ENCODE measurements around the gene FHIT. TPM values are rescaled to one million over a fixed set of nuclear protein-coding genes. Genes with fewer than 3 reads are reported as not detected.
"Not testable (repeated sequence)": the region's sequence is repeated elsewhere in the genome, so short reads cannot be mapped to it uniquely, and the experiment has no call there.

Gene FHIT
- total RNA-seq, 2 experiments from 2014 or later: 9.6 to 9.7 TPM

DNA sequence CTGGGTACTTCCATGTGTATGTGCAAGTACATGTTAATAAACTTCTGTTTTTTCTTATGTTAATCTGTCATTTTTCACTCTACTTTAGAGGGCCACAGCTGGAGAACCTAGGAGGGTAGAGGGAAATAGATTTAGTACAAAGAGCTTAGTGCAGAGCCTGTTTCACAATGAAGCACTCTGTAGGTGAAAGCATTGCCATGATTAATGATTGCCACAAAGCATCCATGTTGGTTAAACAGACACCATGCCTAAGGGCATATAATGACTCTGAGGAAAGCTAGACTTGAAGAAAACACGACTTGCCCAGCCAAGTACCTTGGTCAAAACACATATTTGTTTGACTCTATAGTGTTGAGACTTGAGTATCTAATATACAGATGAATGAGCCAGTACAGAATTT is 338.4 kb downstream of the FHIT start:
- ChIA-PET POLR2A (no interaction called here), CTCF (no interaction called here)
- no peak for DNase-seq
- Mint-ChIP-seq H3K27ac (no peak overlapping the region), H3K4me3 (no peak overlapping the region), H3K27me3 (no peaks in the 10 kb centered on the region), H3K36me3 (ENCODE audit: low read depth) (no peaks in the 10 kb centered on the region), H3K9me3 (no peaks in the 10 kb centered on the region), H3K4me1 (no peaks in the 10 kb centered on the region)

DNA sequence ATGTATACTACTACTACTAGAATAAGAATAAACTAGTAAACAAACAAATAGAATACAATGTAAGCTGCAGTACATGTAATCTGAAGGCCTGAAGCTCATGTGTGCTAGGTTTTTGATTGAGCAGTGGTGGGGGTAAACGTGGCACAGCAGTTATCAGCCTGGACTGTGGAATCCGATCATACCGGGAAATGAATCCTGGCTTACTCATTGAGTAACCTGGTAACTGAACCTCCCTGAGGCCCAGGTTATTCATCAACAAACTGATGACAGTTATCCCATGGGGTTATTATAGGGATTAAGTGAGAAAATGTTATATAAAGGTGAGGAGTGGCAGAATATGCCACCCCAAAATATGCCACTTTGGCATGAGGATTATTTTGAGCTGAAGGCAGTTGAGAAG is 339.1 kb downstream of the FHIT start:
- no peaks in the 10 kb centered on the region for H3K9me3 Mint-ChIP-seq
- no peak overlapping the region for H3K27ac Mint-ChIP-seq
- ChIA-PET POLR2A (no interaction called here), CTCF (no interaction called here)
- no peak for DNase-seq
- no peak overlapping the region for H3K4me3 Mint-ChIP-seq
- H3K4me1 Mint-ChIP-seq: no peaks in the 10 kb centered on the region
- H3K27me3 Mint-ChIP-seq: no peaks in the 10 kb centered on the region
- no peaks in the 10 kb centered on the region for H3K36me3 Mint-ChIP-seq (ENCODE audit: low read depth)

DNA sequence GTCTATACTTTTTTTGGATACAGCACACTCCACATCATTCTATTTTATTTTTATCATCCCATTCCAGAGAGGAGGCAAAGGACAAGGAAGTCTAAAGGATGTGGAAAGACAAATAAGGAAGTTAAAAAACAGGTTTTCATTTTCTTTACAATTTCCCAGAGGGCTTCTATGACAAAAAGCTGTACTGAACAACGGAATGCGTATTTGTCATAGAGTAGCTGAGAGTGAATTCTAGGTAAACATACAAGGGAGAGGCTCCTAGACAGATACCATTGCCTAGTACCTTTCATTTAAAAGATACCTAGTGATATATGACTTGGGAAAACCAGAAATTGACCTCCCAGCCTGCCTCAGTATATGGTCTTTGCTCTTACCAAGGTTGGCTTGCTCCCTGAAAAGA is 341.7 kb downstream of the FHIT start:
- DNase-seq: no peak
- ChIA-PET CTCF (no interaction called here), POLR2A (no interaction called here)
- no peak overlapping the region for H3K27ac Mint-ChIP-seq
- peaks cover 3% of the 10 kb centered on the region for H3K9me3 Mint-ChIP-seq
- H3K36me3 Mint-ChIP-seq (ENCODE audit: low read depth): no peaks in the 10 kb centered on the region
- no peak overlapping the region for H3K4me3 Mint-ChIP-seq
- H3K4me1 Mint-ChIP-seq: no peaks in the 10 kb centered on the region
- H3K27me3 Mint-ChIP-seq: no peaks in the 10 kb centered on the region

DNA sequence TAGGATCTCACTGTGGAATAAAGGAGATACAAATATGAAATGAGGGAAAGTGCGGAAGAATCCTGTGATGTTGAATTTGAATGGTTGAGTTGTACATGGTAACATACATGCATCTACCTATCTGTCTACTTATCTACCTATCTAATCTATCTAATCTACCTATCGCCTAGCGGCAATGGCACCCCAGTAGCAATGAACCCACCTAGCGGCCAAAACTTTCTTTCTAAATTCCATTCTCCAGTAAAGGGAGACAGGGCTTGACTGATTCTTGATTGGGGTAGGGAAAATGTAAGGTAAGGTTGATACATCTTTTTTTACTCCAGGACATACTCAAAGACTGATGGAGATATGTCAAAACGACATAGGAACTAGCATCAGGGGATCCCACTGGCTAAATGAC is 345.0 kb downstream of the FHIT start:
- POLR2A ChIA-PET: no interaction called here
- H3K27me3 Mint-ChIP-seq: no peaks in the 10 kb centered on the region
- peaks cover 3% of the 10 kb centered on the region for H3K9me3 Mint-ChIP-seq
- CTCF ChIA-PET: no interaction called here
- H3K4me3 Mint-ChIP-seq: no peak overlapping the region
- H3K36me3 Mint-ChIP-seq (ENCODE audit: low read depth): no peaks in the 10 kb centered on the region
- no peaks in the 10 kb centered on the region for H3K4me1 Mint-ChIP-seq
- no peak overlapping the region for H3K27ac Mint-ChIP-seq
- no peak for DNase-seq

DNA sequence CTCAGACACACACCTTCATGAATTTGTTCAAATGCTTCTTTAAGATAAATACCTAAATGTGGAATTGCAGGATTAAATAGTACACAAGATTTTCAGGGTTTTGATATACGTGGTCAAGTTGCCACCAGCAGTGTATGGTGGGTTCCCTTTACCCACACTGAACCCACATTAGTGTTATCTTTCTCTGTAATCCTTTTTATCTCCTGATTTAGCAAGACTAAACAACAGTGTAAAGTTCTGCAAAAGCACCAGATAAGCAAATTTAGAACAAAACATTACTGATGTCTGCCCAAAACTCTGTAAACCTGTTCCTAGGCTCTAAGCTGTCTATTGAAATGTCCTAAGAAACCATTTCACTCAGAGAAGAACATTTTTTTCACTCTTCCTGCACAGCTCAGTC is 352.9 kb downstream of the FHIT start:
- POLR2A ChIA-PET: no interaction called here
- H3K4me1 Mint-ChIP-seq: no peaks in the 10 kb centered on the region

DNA sequence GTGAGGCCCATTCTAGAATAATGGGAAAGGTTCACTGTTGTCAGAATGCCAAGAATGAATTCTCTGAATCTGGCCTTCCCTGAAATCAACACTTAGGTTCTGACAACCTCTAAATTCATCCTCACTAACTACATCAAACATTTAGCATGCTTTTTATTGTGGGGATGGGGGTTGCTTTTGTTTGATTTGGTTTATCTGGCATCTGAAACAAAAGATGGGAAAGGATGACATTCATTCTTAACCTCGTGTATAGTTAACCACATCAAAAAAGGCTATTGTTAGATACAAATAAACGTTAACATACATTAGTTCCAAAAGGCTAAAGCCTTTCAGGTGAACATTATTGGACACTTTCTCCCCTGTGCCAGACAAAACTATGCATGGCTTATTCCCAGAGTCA is 357.3 kb downstream of the FHIT start:
- Mint-ChIP-seq H3K27me3 (no peaks in the 10 kb centered on the region), H3K4me3 (no peak overlapping the region), H3K4me1 (no peaks in the 10 kb centered on the region), H3K9me3 (peaks cover 6% of the 10 kb centered on the region), H3K36me3 (ENCODE audit: low read depth) (no peaks in the 10 kb centered on the region), H3K27ac (no peak overlapping the region)
- ChIA-PET POLR2A (no interaction called here), CTCF (no interaction called here)
- no peak for DNase-seq

More for the DNA sequence above, 352.9 kb downstream of the FHIT start:
- CTCF ChIA-PET: no interaction called here
- Mint-ChIP-seq H3K4me3 (no peak overlapping the region), H3K36me3 (ENCODE audit: low read depth) (no peaks in the 10 kb centered on the region), H3K27me3 (no peaks in the 10 kb centered on the region), H3K9me3 (no peaks in the 10 kb centered on the region), H3K27ac (no peak overlapping the region)
- no peak for DNase-seq

DNA sequence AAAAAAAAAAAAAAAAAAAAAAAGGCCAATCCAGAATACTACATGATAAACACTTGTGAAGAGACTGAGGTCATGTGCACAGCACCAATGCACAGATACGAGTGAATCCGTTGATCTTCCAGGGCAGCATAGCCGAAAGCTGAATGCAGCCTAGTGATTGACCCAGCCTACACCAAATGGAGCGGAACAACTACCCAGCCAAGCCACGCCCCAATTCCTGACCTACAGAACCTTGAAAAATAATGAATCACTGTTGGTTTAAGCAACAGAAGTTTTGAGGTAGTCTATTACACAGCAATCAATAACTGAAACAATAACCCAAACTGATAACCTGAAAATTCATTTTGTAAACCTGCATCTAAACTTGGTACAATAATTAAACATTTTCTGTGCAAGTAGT is 361.0 kb downstream of the FHIT start:
- POLR2A ChIA-PET: no interaction called here
- Mint-ChIP-seq H3K27me3 (no peaks in the 10 kb centered on the region), H3K36me3 (ENCODE audit: low read depth) (no peaks in the 10 kb centered on the region), H3K4me3 (no peak overlapping the region), H3K27ac (no peak overlapping the region), H3K4me1 (no peaks in the 10 kb centered on the region), H3K9me3 (peaks cover 9% of the 10 kb centered on the region)
- CTCF ChIA-PET: no interaction called here
- no peak for DNase-seq

DNA sequence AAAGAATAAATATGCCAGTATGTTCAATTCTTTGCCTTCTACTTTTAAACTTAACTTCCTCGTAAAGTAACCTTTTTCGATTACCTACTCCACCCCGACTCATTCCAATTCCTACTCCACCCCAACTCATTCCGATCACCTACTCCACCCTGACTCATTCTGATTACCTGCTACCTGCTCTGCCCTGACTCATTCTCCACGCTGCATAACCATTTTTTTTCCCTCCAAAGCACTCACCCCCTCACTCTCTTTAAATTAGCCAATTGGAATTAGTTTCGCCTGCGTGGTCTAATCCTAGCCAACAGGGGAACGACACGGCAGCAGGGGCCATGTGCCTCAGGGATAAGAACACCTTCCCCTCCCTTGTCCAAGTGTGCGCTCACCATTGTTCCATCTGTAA is 362.3 kb downstream of the FHIT start:
- H3K4me1 Mint-ChIP-seq; H3K9me3 Mint-ChIP-seq; H3K36me3 Mint-ChIP-seq (ENCODE audit: low read depth); CTCF ChIA-PET; H3K4me3 Mint-ChIP-seq; H3K27ac Mint-ChIP-seq; H3K27me3 Mint-ChIP-seq; POLR2A ChIA-PET; DNase-seq: not testable (repeated sequence)

DNA sequence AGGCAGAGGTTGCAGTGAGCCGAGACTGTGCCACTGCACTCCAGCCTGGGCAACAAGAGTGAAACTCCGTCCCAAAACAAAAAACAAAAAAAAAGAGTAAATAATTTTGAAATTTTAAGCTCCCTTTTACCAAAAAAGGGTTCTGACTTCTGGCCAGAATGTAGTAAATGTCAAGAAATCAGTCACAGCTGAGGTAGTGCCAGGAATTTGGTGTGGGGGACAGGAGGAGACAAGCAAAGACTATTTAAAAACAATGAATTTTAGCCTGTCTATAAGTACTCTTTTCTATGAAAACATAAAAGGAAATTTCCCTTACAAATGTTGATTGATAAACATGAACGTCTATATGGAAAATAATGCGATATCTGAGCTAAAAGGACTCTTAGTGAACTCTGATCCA is 363.7 kb downstream of the FHIT start:
- Mint-ChIP-seq H3K4me3 (no peak overlapping the region), H3K36me3 (ENCODE audit: low read depth) (no peaks in the 10 kb centered on the region), H3K27ac (no peak overlapping the region), H3K4me1 (no peaks in the 10 kb centered on the region), H3K27me3 (no peaks in the 10 kb centered on the region), H3K9me3 (peaks cover 9% of the 10 kb centered on the region)
- ChIA-PET POLR2A (no interaction called here), CTCF (no interaction called here)
- no peak for DNase-seq

DNA sequence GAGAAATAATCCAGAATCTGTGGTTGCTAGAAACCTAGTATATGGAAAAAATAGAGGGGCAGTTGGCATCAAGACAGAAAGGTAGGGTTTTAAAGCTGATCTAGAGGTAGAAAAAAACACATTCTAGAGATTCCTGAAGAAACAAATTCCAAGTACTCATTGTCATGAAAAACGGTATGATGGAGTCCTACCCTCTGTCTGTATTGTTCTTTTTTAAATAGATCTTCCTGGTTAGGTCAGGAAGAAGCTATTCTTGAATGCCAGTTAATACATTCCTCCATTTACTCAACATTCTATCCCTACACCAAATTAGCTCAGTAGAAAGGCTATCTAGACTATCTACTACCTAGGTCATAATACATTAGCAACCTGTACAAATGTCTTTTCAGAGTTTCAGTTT is 364.7 kb downstream of the FHIT start:
- Mint-ChIP-seq H3K4me1 (no peaks in the 10 kb centered on the region), H3K36me3 (ENCODE audit: low read depth) (no peaks in the 10 kb centered on the region), H3K9me3 (peaks cover 11% of the 10 kb centered on the region), H3K27ac (no peak overlapping the region), H3K4me3 (no peak overlapping the region), H3K27me3 (no peaks in the 10 kb centered on the region)
- ChIA-PET CTCF (no interaction called here), POLR2A (no interaction called here)
- DNase-seq: no peak

DNA sequence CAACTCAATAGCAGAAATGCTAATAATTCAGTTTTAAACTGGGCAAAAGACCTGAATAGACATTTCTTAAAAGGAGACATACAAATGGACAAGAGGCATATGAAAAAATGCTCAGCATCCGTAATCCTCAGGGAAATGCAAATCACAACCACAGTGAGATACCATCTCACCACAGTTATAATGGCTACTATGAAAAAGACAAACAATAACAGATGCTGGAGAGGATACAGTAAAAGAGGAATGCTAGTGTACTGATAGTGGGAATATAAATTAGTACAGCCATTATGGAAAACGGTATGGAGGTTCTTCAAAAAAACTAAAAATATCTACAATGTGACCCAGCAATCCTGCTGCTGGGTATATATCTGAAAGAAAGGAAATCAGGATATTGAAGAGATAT is 367.2 kb downstream of the FHIT start:
- DNase-seq: no peak

DNA sequence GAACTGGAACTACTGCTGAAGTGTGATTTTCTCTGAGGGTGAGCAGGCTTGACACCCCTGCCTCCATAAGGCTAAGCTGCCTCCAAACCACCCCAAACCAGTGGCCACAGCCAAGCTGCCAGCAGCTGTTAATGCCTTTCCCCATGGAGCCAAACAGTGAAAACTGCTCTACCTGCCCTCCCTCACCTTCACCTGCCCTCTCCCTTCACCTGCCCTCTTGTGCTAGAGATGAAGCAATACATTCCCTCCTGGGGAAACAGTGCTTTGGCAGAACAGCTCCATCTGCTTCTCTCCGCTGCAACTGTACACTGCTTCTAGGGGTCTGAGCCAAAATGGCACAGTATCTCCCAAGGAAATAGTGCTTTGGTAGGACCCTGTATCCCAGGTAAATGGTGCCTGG is 374.1 kb downstream of the FHIT start:
- ChIA-PET POLR2A (no interaction called here), CTCF (no interaction called here)
- H3K4me1 Mint-ChIP-seq: no peaks in the 10 kb centered on the region
- H3K27me3 Mint-ChIP-seq: no peaks in the 10 kb centered on the region
- H3K4me3 Mint-ChIP-seq: no peak overlapping the region
- no peaks in the 10 kb centered on the region for H3K36me3 Mint-ChIP-seq (ENCODE audit: low read depth)
- H3K9me3 Mint-ChIP-seq: peaks cover 11% of the 10 kb centered on the region
- no peak for DNase-seq
- no peak overlapping the region for H3K27ac Mint-ChIP-seq

More for the DNA sequence above, 367.2 kb downstream of the FHIT start:
- H3K4me3 Mint-ChIP-seq: no peak overlapping the region
- POLR2A ChIA-PET: no interaction called here
- CTCF ChIA-PET: no interaction called here
- H3K9me3 Mint-ChIP-seq: peaks cover 15% of the 10 kb centered on the region
- H3K27me3 Mint-ChIP-seq: no peaks in the 10 kb centered on the region
- H3K4me1 Mint-ChIP-seq: no peaks in the 10 kb centered on the region
- no peak overlapping the region for H3K27ac Mint-ChIP-seq
- no peaks in the 10 kb centered on the region for H3K36me3 Mint-ChIP-seq (ENCODE audit: low read depth)

DNA sequence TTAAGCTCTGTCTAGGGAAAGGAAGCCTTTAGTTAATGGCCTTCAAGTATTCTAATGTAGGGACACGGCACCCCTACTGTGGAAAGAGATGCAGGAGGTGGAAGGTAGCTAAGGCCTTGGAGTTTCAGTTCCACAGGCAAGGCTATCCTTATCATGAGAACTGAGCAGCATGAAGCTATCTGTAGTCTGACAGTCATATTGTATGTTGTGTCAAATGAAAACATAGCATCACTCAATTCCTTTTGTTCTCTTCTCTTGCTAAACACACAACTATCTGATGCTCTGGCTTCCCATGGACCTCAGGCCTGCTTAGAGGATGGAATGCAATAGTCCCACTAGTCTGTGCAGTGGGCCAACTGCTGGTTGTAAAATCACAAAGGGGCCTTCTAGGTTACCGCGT is 380.9 kb downstream of the FHIT start:
- H3K4me3 Mint-ChIP-seq: no peak overlapping the region
- H3K36me3 Mint-ChIP-seq (ENCODE audit: low read depth): no peaks in the 10 kb centered on the region
- H3K27ac Mint-ChIP-seq: no peak overlapping the region
- no peaks in the 10 kb centered on the region for H3K27me3 Mint-ChIP-seq
- ChIA-PET POLR2A (no interaction called here), CTCF (no interaction called here)
- no peaks in the 10 kb centered on the region for H3K4me1 Mint-ChIP-seq
- H3K9me3 Mint-ChIP-seq: peaks cover 2% of the 10 kb centered on the region
- DNase-seq: no peak

DNA sequence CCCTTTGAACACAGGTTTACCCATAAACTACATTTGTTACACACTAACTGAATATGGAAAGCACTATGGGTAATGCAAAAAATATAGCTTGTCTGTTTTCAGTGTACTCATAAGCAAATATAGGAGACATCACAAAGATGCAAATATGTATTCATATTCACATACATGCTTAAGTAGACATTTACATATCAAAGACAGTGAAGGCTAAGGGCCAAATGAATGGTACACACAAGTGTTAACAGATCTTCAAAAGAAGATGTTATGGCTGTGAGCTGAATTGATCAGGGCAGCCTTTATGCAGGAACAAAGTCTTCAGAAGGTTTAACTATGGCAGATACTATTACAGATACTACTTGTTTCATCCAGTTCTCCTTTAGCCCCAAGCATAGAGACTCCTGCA is 384.1 kb downstream of the FHIT start:
- CTCF ChIA-PET: no interaction called here
- no peak overlapping the region for H3K27ac Mint-ChIP-seq
- no peak for DNase-seq
- H3K36me3 Mint-ChIP-seq (ENCODE audit: low read depth): no peaks in the 10 kb centered on the region
- peaks cover 5% of the 10 kb centered on the region for H3K9me3 Mint-ChIP-seq
- no peaks in the 10 kb centered on the region for H3K4me1 Mint-ChIP-seq
- POLR2A ChIA-PET: no interaction called here
- H3K27me3 Mint-ChIP-seq: no peaks in the 10 kb centered on the region
- no peak overlapping the region for H3K4me3 Mint-ChIP-seq

DNA sequence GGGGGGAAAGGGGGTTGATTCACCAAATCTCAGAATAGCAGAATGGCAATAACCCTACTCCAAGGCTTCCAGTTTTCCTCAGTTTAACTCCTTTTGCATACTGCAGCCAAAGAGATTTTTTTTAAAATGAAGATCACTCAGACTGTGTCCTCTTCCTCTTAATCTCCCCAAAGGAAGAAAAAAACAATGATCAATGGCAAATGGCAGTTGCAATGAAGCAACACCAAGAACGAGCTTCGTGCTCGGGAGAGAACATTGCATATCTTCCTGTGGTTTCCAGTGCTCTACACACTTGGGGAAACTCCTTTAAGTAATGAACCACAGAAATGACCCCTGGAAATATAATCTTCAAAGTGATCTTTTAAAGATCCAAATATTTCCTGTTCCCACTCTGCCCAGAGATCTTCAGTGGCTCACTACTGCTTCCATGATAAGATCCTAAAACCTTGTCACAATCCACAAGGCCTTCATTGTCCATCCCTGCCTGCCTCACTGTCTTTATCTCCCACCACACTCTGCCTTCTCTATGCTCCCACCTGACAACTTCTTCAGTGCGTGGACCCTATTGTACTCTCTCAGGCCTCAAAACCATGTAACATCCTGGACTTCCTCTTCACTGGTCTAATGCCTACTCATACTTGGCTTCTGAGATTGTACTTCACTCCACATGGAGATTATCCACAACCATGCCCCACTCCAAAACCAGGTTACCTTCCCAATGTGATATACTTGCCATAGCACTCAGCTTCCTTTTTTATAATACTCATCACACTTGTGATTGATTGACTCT is 394.8 kb downstream of the FHIT start:
- Mint-ChIP-seq H3K27ac (no peak overlapping the region), H3K27me3 (no peaks in the 10 kb centered on the region), H3K9me3 (peaks cover 7% of the 10 kb centered on the region), H3K36me3 (ENCODE audit: low read depth) (no peaks in the 10 kb centered on the region), H3K4me3 (no peak overlapping the region), H3K4me1 (no peaks in the 10 kb centered on the region)
- POLR2A ChIA-PET: no interaction called here
- DNase-seq: no peak
- CTCF ChIA-PET: no interaction called here
